MM.1S (cell line): Measurements from ENCODE around the gene ZNF546.

ENCODE experiments used
- EZH2 ChIP-seq: fragments of 300-600 bp; sonication (generic); optimal IDR thresholded peaks from 2 replicates; pipeline ENCODE3; 2017; ENCODE audit warnings: low read depth, mild to moderate bottlenecking, antibody characterized with exemption, low read length, mixed read lengths
- TF ChIP-seq, protein P1 (sequence below): fragments of 300-600 bp; sonication (generic); IDR thresholded peaks from 2 replicates; pipeline ENCODE4 v1.5.1; 2016; ENCODE audit warnings: antibody characterized with exemption, low read length, mixed read lengths

DNA sequence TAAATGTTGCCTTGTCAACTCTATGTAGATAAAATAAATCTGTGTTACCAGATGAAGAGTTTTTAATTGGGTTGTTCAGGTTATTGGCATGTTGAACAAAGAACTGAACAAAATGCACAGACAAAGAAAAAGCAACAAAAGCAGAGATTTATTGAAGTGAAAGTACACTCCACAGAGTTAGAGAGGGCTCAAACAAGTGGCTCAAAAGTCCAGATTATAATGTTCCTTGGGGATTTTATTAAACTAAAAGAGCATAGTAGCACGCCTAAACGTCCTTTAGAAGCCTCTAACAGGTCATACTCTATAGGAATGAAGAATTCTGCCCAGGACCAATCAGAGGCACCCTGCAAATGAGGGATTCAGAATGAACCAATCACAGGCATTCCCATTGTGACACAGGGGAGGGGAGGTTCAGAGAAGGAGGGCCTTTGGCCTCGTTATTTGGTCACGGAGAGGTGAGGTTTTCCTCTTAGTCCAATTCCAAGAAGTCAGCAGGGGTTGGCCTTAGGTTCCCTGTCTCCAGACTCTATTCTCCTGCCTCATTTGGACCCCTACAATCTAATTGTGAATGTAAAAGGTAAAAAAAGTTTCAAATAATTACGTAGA lies 13.1 kb upstream of the ZNF546 start:
- TF ChIP-seq, protein P1, sequence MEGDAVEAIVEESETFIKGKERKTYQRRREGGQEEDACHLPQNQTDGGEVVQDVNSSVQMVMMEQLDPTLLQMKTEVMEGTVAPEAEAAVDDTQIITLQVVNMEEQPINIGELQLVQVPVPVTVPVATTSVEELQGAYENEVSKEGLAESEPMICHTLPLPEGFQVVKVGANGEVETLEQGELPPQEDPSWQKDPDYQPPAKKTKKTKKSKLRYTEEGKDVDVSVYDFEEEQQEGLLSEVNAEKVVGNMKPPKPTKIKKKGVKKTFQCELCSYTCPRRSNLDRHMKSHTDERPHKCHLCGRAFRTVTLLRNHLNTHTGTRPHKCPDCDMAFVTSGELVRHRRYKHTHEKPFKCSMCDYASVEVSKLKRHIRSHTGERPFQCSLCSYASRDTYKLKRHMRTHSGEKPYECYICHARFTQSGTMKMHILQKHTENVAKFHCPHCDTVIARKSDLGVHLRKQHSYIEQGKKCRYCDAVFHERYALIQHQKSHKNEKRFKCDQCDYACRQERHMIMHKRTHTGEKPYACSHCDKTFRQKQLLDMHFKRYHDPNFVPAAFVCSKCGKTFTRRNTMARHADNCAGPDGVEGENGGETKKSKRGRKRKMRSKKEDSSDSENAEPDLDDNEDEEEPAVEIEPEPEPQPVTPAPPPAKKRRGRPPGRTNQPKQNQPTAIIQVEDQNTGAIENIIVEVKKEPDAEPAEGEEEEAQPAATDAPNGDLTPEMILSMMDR = no peak
- TF ChIP-seq EZH2 = no peak
